Epithelial cell of esophagus (primary cell): ENCODE measurements around the gene WNT8B.
A peak's percentile ranks its signal among the peaks of the same experiment; 100 is the strongest.

Experiments
- DNase-seq: peaks from one replicate; pipeline ENCODE4 v3.0.0; 2010; ENCODE audit warnings: low read depth
- H3K4me3 ChIP-seq: 2 replicates; pipeline ENCODE4 v1.5.1; 2011; ENCODE audit warnings: mild to moderate bottlenecking, low read length, control low read depth
- TF ChIP-seq, protein P1 (sequence below): IDR thresholded peaks from 2 replicates; pipeline ENCODE4 v1.5.1; 2011; ENCODE audit warnings: low read depth, mild to moderate bottlenecking, low read length, control low read depth, inconsistent platforms; ENCODE audit not compliant: insufficient read depth; ENCODE audit errors: missing control alignments

The WNT8B gene

DNA sequence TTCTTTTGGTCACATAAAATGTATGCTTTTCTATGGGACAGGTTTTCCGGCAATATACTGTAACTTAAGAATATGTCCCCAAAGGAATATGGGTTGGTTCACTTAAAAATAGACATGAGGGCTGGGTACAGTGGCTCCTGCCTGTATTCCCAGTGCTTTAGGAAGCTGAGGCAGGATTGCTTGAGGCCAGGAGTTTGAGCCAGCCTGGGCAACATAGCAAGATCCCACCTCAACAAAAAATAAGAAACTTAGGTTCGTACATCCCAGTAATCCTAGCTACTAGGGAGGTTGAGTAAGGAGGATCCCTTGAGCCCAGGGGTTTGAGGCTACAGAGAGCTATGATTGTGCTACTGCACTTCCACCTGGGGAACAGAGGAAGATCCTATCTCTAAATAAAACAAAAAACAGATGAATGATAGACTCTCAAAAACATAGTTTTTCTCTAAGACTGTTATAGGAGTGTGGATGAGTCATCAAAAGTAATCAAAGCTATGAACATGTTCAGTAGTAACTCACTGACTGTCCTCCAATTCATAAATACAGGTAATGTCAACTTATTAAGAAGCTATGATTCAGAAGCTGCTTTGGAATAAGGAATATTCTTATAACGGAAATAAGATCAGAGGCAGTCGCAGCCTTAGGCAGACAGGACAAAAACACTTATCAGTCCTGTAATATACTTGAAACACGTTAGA, 59.4 kb downstream of the WNT8B start:
- peak; percentile 69 for DNase-seq
- H3K4me3 ChIP-seq = no peak overlapping the region
- TF ChIP-seq, protein P1, sequence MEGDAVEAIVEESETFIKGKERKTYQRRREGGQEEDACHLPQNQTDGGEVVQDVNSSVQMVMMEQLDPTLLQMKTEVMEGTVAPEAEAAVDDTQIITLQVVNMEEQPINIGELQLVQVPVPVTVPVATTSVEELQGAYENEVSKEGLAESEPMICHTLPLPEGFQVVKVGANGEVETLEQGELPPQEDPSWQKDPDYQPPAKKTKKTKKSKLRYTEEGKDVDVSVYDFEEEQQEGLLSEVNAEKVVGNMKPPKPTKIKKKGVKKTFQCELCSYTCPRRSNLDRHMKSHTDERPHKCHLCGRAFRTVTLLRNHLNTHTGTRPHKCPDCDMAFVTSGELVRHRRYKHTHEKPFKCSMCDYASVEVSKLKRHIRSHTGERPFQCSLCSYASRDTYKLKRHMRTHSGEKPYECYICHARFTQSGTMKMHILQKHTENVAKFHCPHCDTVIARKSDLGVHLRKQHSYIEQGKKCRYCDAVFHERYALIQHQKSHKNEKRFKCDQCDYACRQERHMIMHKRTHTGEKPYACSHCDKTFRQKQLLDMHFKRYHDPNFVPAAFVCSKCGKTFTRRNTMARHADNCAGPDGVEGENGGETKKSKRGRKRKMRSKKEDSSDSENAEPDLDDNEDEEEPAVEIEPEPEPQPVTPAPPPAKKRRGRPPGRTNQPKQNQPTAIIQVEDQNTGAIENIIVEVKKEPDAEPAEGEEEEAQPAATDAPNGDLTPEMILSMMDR = no peak

DNA sequence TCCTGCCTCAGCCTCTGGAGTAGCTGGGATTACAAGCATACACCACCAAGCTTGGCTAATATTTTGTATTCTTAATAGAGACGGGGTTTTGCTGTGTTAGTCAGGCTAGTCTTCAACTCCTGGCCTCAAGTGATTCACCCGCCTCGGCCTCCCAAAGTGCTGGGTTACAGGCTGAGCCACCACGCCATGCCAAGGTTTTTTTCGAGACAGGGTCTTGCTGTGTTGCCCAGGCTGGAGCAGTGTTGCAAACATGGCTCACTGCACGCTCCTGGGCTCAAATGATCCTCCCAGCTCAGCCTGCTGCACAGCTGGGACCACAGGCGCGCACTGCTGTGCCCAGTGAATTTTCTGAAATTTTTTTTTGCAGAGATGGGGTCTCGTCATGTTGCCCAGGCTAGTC, 60.1 kb downstream of the WNT8B start:
- TF ChIP-seq, protein P1 = no peak
- DNase-seq = peak; percentile 41
- no peak overlapping the region for H3K4me3 ChIP-seq

DNA sequence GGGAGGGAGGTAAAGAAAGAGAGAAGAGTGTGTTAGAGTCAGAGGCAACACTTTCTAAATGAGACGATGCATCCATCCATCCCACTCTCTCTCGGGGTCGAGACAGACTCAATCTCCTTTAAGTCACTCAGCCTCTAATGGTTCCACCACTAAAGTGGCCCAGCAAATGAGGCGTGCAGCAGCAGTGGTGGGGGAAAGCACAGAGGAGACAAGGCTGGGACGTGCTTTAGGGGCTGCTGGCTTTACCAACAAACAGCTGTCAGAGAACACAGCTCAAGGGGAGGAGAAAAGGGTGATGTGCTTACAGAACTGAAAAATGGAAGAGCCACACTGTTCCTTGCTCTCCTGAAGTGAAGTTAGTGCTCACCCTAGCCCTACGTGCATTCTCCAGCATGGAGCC, 61.4 kb downstream of the WNT8B start:
- H3K4me3 ChIP-seq = no peak overlapping the region
- DNase-seq = no peak
- TF ChIP-seq, protein P1 = no peak

DNA sequence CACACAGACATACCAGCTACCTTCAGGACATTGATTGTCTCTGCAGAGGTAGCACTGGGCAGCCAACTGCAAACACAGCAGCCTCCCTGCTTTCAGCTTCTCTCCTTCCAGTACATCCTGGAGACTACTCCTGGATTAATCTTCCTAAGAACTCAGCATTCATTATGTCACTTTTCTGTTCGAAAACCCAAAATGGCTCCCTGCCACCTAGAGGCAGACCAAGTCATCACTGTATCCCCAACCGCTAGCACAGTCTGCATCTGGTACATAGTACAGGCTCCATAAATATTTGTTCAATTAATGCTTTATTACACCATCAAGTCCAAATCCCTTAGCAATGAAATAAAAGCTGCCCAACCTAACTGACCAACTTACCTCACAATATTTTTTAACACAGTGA, 61.8 kb downstream of the WNT8B start:
- H3K4me3 ChIP-seq = no peak overlapping the region
- TF ChIP-seq, protein P1 = peak; percentile 6
- DNase-seq = no peak

DNA sequence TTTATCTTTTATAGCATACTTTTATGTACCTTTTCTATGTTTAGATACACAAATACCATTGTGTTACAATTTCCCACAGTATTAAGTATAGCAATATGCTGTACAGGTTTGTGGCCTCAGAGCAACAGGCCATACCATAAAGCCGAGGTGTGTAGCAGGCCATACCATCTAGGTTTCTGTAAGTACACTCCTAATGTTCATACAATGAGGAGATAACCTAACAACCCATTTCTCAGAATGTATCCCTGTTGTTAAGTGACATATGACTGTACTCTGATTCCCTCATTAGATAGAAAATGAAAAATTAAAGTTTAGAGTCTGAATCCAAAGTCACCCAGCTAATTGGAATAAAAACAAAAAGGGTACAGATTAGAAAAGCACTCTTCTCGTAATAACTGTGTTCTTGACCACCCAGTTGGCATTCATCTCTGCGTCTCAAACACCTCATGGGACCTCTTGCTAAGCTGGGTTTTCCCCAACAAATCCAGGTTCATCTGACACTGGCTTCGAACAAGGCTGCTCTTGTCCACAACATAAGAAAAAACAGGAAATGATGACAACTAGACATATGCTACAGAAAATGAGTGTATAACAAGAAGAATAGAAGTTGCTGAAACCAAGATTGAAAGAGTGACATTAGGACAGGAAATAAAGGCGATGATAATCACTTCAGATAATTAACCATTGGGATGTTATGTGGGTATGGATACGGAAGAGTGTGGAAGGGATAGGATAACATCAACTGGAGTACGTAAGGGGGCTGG, 65.5 kb downstream of the WNT8B start:
- H3K4me3 ChIP-seq = peak overlapping the region; percentile 89
- TF ChIP-seq, protein P1 = no peak
- DNase-seq = peak; percentile 38

DNA sequence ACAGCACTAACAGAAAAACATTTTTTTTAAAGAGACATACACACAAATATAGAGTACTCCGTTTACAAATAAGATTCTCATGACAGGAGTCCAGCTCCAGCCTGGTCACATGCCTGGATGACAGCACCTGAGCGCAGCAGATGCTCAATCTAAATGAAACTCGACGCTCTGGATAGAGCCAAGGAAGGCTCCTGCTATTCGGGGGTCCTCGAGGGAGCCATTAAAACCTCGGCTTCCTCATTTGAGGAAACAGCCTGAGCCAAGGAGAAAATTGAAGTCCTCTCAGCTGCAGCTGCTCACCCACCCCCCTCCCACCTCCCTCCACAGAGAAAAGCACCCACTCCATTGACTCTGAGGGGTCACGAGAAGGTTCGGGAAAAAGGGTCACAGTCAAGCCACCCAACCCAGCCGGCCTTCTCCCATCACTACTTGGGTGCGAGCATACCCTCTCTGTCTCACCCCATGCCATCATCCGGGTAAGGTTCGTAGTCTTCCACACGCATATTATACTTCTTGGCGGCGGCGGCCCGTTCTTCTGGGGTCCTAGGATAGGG, 66.2 kb downstream of the WNT8B start:
- H3K4me3 ChIP-seq = peak overlapping the region; percentile 89
- TF ChIP-seq, protein P1 = no peak
- DNase-seq = no peak
